NCI-H69 (cell line): Measurements from ENCODE around the gene LRP1B.

ENCODE experiments used
- DNase-seq: peaks from one replicate; lab custom pipeline; 2025; lab: John Stamatoyannopoulos, UW

LRP1B gene

DNA sequence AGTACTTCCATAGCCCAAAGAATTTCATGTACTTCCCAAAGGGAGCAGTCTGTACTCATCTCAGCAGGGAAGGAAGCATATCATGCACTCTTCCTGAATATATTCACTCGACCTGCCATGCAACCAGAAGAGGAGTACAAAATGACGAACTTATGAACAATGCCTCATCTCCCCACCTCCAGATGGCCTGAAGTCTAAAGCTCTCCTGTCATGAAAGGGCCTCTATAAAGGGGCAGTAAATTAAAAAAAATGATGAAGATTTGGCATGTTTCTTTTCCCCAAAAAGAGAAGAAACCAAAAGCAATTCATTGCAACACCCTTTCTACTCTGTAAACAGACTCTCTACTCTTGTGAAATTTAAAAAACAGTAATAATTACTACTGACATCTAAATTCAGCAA lies 1601.1 kb downstream of the LRP1B start:
- DNase-seq = peak; percentile 61

DNA sequence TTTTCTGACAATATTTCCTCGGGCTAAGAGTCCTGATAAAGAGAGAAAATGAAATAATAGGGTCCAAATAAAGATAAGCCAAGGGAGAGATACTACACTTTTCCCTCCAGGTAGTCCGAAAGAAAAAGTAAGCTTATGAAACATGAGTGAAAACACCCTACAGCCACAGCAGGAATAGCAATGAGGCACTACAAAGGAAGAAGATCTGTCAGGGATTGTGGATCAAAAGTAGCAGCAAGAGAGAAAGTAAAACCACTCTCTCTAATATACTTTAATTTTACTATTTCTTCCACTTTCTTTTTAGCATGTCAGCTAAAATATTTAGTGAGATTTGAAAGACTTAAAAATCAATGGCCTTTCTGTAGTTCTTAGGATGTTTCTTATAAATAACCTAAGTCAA lies 1601.8 kb downstream of the LRP1B start:
- DNase-seq = no peak

DNA sequence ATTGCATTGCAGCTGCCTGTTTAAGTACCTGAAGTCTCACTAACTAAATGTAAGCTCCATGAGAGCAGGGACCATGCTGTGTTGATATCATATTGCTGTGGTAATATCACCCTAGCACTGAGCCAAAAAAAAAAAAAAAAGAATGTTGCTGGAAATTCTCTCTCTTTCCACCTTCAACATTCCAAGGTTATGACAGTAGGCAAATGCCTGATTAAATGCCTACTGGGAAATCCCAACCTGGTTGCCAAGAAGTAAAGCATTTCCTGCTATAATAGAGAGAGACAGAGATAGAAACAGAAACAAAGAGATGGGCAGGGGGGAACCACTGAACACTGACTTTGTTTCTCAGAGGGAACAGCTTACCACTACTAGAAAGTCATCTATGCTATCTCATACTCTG lies 1604.2 kb downstream of the LRP1B start:
- peak; percentile 31 for DNase-seq

DNA sequence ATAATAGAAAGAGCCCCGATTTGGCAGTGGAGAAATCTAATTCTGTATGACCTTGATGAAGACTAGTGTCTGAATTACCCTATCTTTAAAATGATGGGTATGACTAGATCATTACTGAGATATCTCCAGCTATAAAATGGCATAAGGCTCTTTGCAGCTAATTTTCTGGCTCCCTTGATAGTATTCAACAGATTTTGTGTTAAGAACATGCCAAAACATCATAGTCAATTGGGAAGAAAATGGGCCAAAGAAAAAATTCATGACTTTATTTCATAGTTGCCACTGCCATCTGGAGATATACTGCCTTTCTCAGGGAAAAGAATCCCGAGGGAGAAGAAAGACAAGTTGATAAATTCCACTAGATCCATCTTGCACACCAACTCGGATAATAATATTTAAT lies 1618.7 kb downstream of the LRP1B start:
- DNase-seq = no peak

DNA sequence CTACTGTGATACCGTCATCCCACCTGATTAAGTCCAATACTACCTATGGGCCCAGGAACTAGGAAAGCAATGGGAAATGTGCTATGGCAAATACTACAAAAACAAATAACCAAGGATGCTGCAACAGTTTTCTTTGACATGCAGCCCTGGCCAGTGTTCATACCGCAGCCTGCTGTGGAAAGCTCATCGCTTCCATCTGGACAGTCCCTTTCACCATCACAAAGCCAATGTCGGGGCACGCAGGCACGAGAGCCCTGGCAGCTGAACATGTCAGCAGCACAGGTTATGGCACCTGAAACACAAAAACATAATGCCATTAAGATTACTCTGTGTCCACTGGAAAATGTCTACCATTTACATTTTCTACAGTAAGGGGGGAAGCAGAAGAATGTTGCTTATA lies 1621.1 kb downstream of the LRP1B start:
- no peak for DNase-seq

DNA sequence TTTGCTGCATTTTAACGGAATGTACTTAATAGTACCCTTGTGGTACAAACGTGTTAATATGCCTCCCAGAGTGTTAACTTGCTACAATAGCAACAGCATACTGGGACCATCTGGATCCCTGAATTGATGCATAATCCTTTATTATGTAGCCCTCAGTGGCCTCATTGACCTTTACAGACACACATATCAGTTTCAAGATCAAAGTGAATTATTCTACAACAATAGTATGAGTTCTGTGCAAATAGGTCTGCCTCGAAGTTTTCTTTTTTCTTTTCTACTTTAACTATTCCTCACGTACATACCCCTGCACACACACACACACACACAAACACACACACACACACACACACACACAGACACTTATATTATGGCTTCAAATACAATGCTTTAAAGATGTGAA lies 1622.1 kb downstream of the LRP1B start:
- peak; percentile 45 for DNase-seq

DNA sequence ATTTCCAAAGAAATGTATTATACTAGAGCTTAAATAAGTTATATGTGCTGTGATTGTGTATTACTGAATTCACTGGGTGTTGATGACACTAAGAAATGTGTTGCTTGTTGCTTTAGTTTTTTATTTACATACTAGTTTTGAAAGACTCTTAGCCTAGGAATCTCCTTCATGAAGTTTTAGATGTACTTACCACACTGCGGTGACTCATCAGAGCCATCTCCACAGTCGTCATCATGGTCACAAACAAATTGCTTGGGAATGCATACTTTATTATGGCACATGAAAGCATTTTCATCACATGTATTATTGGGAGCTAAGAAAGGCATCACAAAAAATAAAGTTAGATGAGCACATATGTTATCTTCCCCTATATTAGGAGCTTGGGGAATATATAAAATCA lies 1624.2 kb downstream of the LRP1B start:
- no peak for DNase-seq

DNA sequence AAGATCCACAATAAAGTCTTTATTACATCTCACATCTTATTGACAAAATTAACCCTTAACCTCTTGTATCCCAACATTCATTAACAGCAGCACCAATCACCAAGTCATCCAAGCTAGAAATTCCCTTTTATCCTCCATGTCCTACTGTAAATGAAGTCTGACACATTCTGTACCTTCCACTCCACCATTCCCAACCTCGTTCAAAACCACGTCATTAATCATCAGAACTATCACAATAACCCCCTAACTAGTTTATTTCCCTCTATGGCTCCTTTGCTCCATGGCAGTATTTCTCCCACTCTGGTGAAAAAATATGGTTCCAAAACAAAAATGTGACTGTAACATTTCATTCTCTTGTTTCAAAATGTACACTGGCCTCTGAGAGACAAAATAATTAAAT lies 1626.2 kb downstream of the LRP1B start:
- no peak for DNase-seq

DNA sequence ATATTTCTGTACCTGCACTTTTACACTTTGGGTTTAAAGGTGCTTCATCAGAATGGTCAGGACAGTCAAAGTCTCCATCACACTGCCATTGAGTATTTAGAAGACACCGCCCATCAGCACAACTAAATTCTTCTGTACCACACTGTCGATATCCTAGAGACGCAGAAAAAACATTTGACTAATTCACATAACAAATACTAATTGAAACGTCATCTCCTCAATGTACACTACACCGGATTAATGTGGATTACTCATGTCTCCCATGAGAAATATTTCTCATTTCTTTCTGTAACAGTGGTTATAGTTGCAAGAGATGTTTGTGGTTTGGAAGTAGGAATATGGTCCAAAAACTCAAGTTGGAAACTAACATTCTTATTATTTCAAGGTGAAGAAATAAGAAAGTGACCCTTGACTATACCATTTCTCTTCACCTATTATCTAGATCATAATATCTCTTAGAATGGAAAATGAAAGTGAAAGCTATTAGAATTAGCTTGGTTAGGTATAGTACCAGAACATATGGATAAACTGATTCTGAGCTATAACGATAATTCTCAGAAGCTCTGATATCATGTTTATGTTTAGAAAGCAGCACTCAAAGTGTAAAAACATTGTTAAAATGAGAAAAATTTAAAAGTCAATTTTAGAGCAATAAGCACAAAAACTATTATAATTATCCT lies 1627.7 kb downstream of the LRP1B start:
- DNase-seq = no peak

DNA sequence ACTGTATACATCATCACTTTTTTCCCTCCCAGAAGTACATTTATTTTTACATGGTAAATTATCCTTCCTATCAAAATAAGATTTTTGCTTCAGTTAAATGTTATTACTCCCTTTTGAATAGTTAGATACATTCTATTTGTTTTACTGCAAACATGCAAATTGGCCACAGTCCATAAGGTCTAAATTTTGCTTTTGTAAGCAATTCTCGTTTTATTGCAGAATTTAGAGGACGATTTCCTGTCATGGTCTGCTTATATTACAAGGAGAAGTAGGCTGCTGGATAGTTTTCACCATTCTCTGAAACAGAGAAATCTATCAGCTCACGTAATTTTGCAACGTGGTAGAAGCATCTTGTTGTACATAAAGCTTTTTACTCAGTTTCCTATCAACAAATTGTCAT lies 1632.5 kb downstream of the LRP1B start:
- no peak for DNase-seq

DNA sequence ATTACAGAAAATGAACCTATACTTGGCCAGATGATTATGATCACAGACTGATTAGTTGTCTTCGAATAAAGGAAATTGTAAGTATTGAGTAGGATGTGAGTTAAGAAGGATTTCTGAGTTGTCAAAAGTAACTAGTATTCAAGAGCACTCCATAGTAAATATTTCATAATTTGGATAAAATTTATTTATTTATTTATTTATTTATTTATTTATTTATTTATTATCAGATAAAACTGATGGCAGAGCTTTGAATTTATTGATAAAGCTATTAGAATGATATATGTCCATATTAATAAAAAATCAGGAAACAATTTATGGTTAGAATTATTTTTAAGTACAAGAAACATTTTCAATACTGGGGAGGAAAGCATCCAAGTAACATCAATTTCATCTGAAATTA lies 1634.1 kb downstream of the LRP1B start:
- DNase-seq = no peak

DNA sequence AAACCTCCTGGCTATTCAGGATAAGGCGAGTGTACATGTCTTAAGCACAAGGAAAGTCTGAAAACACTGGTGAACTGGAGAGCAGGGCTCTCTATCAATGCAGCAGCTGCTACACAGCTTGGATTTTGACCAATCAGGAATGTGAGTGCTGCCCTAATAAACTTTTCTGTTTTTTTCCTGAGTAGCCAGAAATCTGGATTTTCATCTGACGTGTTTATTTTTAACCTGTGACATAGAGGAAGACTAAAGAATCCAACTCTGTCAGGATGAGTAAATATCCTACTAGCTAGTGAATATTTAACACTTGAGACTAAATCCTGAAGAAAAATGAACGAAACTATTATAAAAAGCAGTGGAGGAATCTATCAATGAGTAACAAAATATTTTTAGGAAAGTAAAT lies 1638.9 kb downstream of the LRP1B start:
- no peak for DNase-seq

DNA sequence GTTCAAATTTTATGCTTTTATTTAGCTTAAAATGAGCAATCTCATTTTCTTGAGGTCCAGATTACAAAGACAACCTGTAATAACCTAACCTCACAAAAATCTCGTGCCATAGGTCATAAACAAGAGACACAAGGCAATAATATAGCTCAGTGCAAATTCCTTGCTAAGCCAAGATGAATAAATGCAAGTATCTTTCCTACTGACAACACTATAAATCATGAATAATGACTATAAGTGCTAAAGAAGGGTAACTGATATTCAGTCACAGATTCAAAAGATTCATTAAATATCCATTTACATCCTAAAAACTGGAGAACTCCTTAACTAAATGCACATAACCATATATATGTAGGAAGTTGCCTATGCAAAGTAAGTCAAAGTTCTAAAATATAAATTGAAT lies 1641.6 kb downstream of the LRP1B start:
- DNase-seq = no peak

DNA sequence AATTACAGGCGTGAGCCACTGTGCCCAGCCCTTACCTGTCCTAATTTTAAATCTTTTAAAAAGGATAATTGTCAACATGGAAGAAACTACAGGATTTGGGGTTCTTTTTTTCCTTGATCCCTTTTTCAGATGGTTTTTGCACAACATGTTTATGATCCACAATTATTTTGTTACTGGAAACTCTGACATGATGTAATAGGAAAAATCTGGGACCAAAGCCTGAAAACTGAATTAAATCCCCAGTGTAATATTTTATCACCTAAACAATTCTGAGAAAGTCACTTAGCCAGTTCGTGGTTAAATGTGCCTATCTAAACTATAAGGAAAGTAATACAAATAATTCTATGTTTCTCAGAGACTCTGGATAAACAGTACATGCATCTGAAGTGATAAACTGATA lies 1649.7 kb downstream of the LRP1B start:
- no peak for DNase-seq

DNA sequence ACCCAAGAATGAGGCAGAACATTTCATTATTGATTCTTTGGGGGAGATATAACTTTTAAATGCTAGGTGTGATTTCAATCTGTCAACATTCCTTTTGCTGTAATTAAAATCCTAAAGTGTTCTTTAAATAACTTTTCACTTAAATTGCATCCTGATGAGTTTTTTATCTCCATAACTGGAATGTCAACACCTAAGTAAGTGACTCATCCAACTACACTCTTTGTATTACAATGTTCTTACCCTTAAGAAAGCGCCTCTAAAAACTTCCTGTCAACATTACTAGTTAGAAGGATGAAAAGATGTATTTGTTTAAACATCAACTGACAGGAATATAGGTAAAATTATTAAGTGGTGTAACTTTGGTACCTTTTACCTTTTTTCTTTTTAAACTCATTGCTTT lies 1657.0 kb downstream of the LRP1B start:
- no peak for DNase-seq

DNA sequence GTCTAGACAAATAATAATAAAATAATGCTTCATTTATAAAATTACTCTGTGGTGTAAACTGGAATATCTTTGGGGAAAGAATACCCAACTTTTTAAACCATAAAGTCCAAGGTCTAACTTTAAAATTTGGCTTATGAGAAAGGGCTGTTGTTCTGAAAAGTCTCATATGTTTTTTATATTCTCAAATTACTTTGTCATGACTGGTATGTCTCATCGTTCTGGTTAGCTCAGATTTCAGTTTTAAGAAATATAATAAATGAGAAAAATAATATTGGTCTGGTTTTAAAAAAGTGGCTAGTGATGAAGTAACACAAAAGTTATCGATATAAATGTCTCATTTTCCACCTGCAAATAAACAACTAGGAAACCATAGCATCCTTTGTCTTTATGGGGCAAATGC lies 1658.1 kb downstream of the LRP1B start:
- no peak for DNase-seq

DNA sequence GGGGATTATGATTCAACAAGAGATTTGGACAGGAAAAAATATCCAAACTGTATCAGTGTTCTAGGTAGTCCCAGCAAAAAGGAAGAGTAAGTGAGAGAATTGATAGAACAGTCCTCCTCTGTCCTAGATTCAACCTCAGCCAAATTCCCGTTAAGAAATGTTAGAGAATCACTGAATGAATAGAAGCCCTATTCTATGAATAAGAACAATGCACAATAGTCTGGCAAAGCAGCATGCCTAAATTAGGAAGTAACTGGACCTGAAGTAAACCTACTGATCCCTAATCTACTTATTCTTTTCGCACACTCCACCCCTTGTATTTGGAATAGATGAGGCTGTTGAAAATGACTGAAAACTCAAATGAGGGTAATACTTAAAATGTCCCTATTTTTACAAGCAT lies 1665.5 kb downstream of the LRP1B start:
- no peak for DNase-seq

DNA sequence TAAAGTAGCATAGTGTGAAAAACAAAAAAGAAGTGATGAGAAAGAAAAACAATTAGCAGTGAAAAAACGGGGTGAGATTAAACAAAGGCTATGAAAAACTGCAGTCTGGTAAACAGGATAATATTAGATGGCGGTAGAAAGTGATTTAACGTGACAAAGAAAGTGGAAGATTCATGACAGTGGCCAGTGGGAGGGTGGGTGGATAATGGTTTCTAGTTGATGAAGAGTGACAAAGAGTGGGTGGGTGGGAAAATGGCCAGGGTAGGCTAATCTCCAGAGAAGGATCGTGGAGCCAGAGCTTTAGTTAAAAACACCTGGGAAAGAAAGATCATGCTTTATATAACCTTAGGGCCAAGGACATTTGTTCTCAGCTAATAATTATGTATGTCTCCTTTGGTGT lies 1667.8 kb downstream of the LRP1B start:
- no peak for DNase-seq

DNA sequence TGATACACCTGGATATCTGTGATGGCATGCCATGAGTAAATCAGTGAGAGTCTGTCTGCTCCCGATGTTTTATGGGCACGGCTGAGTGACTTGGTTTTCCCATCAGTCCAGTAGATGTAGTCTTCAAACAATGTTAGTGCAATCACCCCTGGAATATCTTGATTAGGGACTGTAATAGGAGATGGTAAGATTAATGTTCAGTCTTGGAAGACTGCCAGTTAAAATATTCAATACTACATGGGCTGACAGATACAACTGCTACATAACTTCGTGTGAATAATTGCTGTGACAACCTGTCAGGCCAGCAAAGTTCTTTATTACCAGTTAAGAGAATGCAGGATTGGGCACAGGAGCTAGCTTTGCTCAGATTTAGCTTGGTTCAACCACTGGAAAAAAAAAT lies 1673.3 kb downstream of the LRP1B start:
- peak; percentile 59 for DNase-seq

DNA sequence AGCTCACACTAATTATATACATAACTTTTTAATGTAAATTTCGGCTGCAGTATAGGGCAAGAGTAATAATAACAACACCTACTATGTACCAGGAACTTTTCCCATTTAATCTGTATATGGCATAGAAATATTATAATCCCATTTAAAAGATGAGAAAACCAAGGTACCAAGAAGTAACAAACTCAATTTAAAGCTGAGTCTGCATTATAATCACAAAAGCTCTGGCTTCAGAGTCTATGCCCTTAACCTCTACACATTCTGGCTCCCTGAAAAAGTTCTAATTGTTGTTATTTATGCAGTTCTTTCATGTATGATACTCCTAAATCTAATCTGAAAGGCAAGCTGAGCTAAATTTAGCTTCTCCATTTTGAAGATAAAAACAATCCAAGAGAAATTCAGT lies 1675.5 kb downstream of the LRP1B start:
- DNase-seq = no peak

DNA sequence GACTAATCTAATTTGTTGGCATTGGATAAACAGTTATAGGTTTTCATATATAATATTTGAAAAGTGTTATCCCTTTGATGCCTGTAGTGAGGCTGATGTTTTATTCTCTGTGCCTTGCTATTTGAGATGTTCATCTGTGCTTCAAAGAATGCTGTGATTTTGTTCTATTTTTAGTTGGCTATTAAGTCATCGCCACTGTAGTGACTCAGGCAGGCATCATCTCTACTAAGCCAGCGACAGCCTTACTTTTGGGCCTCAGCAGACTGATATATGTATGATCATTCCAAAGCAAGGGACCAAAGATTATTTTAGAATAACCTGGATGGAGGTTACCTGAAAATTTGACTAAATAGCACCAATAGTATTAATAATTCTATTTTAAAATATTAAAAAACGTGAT lies 1676.1 kb downstream of the LRP1B start:
- DNase-seq = no peak

DNA sequence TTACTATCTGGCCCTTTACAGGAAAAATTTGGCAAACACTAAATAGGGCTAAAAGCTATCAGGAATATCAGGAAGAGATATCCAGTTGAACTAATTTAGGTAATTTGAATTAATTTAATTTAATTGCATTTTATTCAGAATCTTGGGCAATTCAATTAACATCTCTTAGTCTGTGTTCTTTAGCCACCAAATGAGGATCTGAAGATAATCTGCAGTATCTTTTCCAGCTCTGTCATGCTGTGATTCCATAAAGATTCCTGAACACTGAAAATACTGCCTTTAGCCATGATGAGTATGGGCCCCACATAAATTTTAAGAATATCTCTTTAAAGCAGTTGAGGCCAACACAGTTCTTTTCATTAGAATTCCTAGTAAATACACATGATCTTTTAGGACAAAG lies 1679.5 kb downstream of the LRP1B start:
- DNase-seq = no peak

DNA sequence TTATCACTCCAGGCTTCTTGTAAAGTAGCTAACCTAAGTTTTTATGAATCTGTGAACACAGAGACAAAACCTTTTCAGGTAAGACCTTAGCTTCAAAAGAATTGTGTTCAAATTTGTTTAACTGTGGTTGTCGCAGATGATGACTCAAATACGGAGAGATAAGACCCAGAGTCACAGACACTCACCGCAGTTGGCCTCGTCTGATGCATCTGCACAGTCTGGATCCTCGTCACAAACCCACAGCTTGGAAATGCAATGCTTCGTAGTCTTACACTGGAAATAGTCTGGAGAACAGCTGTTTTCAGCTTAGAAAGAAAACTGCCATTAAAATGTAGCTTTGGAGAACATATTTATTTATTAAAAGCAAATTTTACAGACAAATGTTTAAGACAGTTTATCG lies 1688.5 kb downstream of the LRP1B start:
- DNase-seq = no peak

DNA sequence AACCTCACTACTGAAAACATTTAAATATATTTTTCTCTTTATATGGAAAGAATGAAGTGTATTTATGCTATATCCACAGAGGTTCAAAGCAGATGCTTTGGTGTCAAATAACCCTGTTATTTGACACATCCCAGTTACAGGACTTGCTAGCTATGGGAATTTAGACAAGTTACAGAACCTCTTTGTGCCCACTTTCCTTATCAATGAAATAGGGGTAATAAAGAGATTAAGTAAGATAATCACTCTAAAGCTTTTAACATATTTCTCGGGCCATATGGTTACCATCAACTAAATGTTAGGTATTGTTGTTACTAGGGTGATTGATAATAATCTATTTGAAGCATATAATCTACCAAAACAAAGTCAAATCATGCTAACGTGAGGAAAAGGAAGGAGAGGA lies 1690.0 kb downstream of the LRP1B start:
- no peak for DNase-seq

DNA sequence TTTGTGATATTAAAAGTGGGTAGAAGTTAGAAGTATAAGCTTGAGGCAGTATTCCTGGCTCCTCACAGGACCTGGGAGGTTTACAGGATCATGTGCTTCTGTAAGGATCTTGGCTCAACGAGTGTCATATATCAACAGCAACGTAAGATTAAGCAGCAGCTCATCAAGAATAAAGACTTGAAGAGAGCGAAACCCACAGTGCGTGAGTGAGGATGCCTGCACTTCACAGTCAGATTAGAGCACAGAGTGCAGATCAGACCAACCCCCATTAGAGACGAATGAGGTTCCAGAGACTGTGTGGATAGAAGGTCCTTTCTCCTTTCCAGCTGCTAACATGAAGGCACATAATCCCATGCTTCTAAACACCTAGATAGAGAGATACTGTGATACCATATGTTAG lies 1693.9 kb downstream of the LRP1B start:
- DNase-seq = no peak
